ENCODE results near the gene IYD. TPM values are rescaled to one million over a fixed set of nuclear protein-coding genes. Genes with fewer than 3 reads are reported as not detected.

Gene IYD
- total and polyA plus RNA-seq, 10 of the 15 experiments (the other 5 are each of a cell fraction or from before 2014, with no cell fraction given) = 0.07 TPM; not detected in 9

- no peak overlapping the region for H3K27ac ChIP-seq (ENCODE audit: control insufficient read depth, insufficient read depth)
- ATAC-seq = no peak
- no TSS peak for BruUV-seq (replicated peaks)
- H3K4me3 ChIP-seq = no peak overlapping the region
- no peaks in the 10 kb centered on the region for H3K4me1 ChIP-seq (ENCODE audit: control insufficient read depth, insufficient read depth, low read length)
- RAD21 ChIA-PET (ENCODE audit: unreplicated experiment) = no interaction called here
- POLR2A ChIA-PET = no interaction called here
- TF ChIP-seq ATF3 (IDR thresholded peaks at IDR 0.05; ENCODE audit: borderline replicate concordance, extremely low read depth, low read depth, low read length) (no peak), SPI1 (IDR thresholded peaks at IDR 0.05; ENCODE audit: borderline replicate concordance, insufficient read depth, low read depth, low read length) (peak; percentile 25; the same call in 1 of the 2 replicates)
- H3K27me3 ChIP-seq (replicated peaks in 1 of 2; ENCODE audit: control insufficient read depth in 2 of 2, insufficient read depth in 2 of 2, low read length in 1 of 2) = no peaks in the 10 kb centered on the region; a peak in 2 of 4 replicates
- SMC1A ChIA-PET (ENCODE audit: uncharacterized antibody, unreplicated experiment) = no interaction called here
- H3K4me2 ChIP-seq (ENCODE audit: control insufficient read depth, insufficient read depth) = no peak overlapping the region
- no peak overlapping the region for H2AFZ ChIP-seq (ENCODE audit: control insufficient read depth, low read depth, low read length)
- intact Hi-C loops (cut with micrococcal nuclease; ENCODE audit: unreplicated experiment) (no loop called here), in situ Hi-C loops (cut with MboI) (no loop called here)
- no peaks in the 10 kb centered on the region for H4K20me1 ChIP-seq (ENCODE audit: control insufficient read depth, insufficient read depth)
- no peak for FAIRE-seq
- H3K79me2 ChIP-seq (ENCODE audit: control insufficient read depth, insufficient read depth, low read length) = no peaks in the 10 kb centered on the region
- CTCF ChIA-PET = interaction anchor here (1.3 kb wide), 1 partner anchor 44 kb away, joined by 3 read pairs; no protein-coding TSS in a partner anchor
- no peaks in the 10 kb centered on the region for H3K36me3 ChIP-seq (ENCODE audit: control insufficient read depth in 2 of 2, insufficient read depth in 2 of 2, low read length in 1 of 2)
- no peak overlapping the region for H3K9ac ChIP-seq (ENCODE audit: control insufficient read depth, insufficient read depth, low read length)
- WGBS (ENCODE audit: insufficient coverage, insufficient replicate concordance, low lambda C conversion rate, missing lambda C conversion rate) = 56% methylated on average over 7 of the region's 8 CpGs
- no peaks in the 10 kb centered on the region; the same call in 2 of the 3 replicates for H3K9me3 ChIP-seq (replicated peaks; ENCODE audit: control insufficient read depth, insufficient read depth, low read length)
- DNase-seq (ENCODE audit: low read depth, low spot score) = no peak
Observed at GRCh38 chr6:150439373-150439772, 70.6 kb downstream of the IYD start.

- Histone ChIP-seq H3K36me3 (ENCODE audit: control insufficient read depth in 2 of 2, insufficient read depth in 2 of 2, low read length in 1 of 2) (no peaks in the 10 kb centered on the region), H3K4me1 (ENCODE audit: control insufficient read depth, insufficient read depth, low read length) (no peaks in the 10 kb centered on the region), H3K27ac (ENCODE audit: control insufficient read depth, insufficient read depth) (no peak overlapping the region), H3K4me3 (no peak overlapping the region), H3K9ac (ENCODE audit: control insufficient read depth, insufficient read depth, low read length) (no peak overlapping the region), H3K9me3 (replicated peaks; ENCODE audit: control insufficient read depth, insufficient read depth, low read length) (no peaks in the 10 kb centered on the region; the same call in 2 of the 3 replicates), H4K20me1 (ENCODE audit: control insufficient read depth, insufficient read depth) (no peaks in the 10 kb centered on the region), H3K4me2 (ENCODE audit: control insufficient read depth, insufficient read depth) (no peak overlapping the region), H3K27me3 (replicated peaks in 1 of 2; ENCODE audit: control insufficient read depth in 2 of 2, insufficient read depth in 2 of 2, low read length in 1 of 2) (no peaks in the 10 kb centered on the region; a peak in 2 of 4 replicates), H3K79me2 (ENCODE audit: control insufficient read depth, insufficient read depth, low read length) (no peaks in the 10 kb centered on the region), H2AFZ (ENCODE audit: control insufficient read depth, low read depth, low read length) (no peak overlapping the region)
- ChIA-PET RAD21 (ENCODE audit: unreplicated experiment) (no interaction called here), CTCF (interaction anchor here (0.9 to 1.6 kb wide), 2 partner anchors 371 to 444 kb away, joined by 3 read pairs; no protein-coding TSS in a partner anchor), SMC1A (ENCODE audit: uncharacterized antibody, unreplicated experiment) (no interaction called here), POLR2A (no interaction called here)
- intact Hi-C loops (cut with micrococcal nuclease; ENCODE audit: unreplicated experiment) (no loop called here), in situ Hi-C loops (cut with MboI) (no loop called here)
- ATAC-seq = no peak
- WGBS (ENCODE audit: insufficient coverage, insufficient replicate concordance, low lambda C conversion rate, missing lambda C conversion rate) = 43% methylated on average over 5 of the region's 5 CpGs
- no peak for DNase-seq (ENCODE audit: low read depth, low spot score)
- BruUV-seq (replicated peaks) = no TSS peak
- FAIRE-seq = no peak
- no peak for TF ChIP-seq MEF2A (IDR thresholded peaks at IDR 0.05; ENCODE audit: insufficient read depth, low read depth, low read length)
- TF ChIP-seq HDAC2 (IDR thresholded peaks at IDR 0.05) = no peak
- no peak for TF ChIP-seq NR2C2 (IDR thresholded peaks at IDR 0.05; ENCODE audit: borderline replicate concordance, control insufficient read depth, insufficient read length, low read depth)
- TF ChIP-seq ZNF622 (IDR thresholded peaks at IDR 0.05) = no peak
Observed at GRCh38 chr6:150443621-150444020, 74.8 kb downstream of the IYD start.
